A204.1 (cell line): Measurements from ENCODE around the gene ESF1.

ENCODE experiments used
- FAIRE-seq: peaks from 2 replicates; lab custom pipeline; 2012; peaks lifted over from hg19 to GRCh38; lab: Jason Lieb, UNC

Gene ESF1

GRCh38 chr20:13678944-13679343, 105.8 kb downstream of the ESF1 start:
- FAIRE-seq = no peak

GRCh38 chr20:13677241-13677640, 107.5 kb downstream of the ESF1 start:
- no peak for FAIRE-seq

- no peak for FAIRE-seq
Measured at GRCh38 chr20:13676682-13677081, 108.0 kb downstream of the ESF1 start.

DNA sequence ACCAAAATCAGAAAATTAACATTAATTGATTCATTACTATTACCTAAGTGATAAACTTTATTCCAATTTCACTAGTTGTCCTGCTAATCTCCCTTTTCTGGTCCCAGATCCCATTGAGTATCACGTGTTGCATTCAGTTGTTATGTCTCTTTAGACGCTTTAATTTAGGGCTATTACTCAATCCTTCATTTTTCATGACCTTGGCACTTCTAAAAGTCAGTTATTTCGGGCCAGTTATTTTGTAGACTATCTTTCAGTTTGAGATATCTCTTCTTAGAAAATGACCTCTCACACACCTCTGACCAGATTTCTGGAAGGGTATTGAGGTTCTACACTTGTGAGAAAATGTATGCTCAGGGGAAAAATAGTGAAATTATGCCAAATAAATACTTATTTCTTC, 112.0 kb downstream of the ESF1 start:
- no peak for FAIRE-seq

DNA sequence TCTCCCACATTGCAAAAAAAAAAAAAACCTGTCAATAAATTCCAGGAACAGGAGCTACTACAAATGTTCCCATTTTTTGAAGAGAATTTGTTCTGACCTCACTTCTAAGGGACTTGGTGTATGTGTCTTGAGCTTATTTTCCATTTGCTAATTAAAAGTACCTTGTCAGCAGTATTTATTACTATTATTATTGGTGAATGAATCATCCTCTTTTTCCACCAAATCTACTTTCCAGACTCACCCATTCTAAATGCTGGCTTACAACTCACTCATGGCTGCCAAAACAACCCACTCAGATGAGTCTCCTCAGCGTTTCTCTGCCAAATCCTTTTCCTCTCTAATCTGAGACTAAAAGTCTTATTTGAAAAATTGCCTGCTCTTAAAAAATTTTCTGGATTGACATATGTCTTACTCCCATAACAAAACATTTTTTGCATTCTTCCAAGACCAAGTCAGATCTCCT, 112.8 kb downstream of the ESF1 start:
- no peak for FAIRE-seq

DNA sequence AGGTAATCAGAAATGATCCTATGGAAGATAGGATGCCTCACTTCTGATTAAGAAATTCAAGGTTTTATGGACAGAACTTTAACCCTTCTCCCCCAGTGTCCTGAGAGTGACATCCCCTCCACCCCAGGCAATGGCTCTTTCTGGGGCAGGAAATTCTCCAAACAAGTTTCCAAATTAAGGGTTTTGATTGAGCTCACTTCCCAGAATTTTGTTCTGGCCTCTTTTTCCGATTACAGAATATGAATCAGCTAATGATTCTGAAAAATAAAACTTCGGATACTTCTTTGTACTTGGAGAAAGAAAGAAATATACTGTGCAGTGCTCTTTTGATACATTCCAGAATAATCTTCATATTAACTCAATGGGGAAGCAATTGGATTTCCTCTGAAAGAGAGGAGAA, 113.2 kb downstream of the ESF1 start:
- no peak for FAIRE-seq

DNA sequence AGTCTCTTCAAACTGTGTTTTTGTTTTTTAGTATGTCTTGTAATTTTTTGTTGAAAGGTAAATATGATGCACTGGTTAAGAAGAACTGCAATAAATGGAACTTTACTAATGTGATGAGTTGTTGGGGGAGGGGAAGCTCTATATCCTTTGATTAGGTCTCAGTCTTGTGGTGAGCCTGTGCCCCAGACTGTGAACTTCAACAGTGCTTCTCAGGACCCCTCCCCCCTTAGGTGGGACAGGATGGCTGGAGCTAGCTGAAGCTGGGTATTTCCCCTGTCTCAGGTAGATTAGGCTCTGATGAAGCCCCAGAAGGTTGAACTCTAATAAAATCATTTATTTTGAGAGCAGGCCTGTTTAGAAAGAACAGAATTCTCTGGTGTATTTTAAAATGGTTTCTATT, 114.6 kb downstream of the ESF1 start:
- no peak for FAIRE-seq

DNA sequence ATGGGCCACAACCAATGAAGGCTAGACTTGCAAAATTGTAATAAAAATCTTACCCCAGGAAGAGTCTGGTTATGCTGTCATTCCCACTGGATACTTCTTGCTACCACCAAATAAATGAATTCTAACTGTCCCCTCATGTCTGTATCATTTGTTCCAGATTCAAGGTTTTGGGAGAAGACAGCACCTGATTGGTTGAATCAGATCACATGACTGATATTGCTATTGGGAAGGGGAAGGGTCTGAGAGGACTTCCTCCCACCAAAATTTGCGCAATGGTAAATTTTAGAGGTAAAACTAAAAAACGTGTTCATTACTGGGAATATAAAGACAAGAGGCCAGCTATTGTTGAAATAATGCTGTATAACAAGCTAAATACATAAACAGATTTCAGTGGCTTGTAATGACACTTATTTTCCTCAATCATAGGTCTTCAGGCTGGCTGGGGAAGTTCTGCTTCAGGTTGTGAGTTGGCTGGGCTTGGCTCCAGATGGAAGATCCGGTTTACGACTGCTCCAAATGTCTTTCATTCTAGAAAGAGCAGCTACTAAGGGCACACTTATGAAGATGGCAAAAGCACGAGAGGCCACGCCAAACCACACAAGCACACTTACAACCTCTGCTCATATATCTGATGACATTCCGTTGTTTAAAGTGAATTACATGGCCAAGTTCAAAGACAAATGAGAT, 118.9 kb downstream of the ESF1 start:
- no peak for FAIRE-seq
